PC-9 (cell line): ENCODE data around the gene SKIDA1. TPM values are rescaled to one million over a fixed set of nuclear protein-coding genes. Genes with fewer than 3 reads are reported as not detected.

Experiments used
- BruUV-seq: library from RNA; stranded (reverse); fragments of 400-500 nt; replicated peaks from 2 replicates; lab custom pipeline; 2021; lab: Mats Ljungman, UMichigan
- CTCF ChIA-PET: fragments of 300-600 bp; sonication (Branson Sonifier 250); formaldehyde crosslinking; loops from one replicate; lab custom pipeline; 2022; ENCODE audit warnings: antibody characterized with exemption; lab: Charles Lee
- POLR2A ChIA-PET: fragments of 300-600 bp; sonication (Branson Sonifier 250); formaldehyde crosslinking; loops from one replicate; lab custom pipeline; 2022; ENCODE audit warnings: antibody characterized with exemption; ENCODE audit not compliant: unreplicated experiment; lab: Charles Lee
- DNase-seq, 2 experiments: peaks; one replicate each; pipeline versions ENCODE4 v3.0.0 to v3.0.0-alpha.2; 2015 to 2022; ENCODE audit warnings: mixed read lengths in 1 of 2
- H2AFZ ChIP-seq: fragments of 200-600 bp; sonication (generic); 2 replicates; pipeline ENCODE4 v1.8.1; 2017; ENCODE audit warnings: antibody characterized with exemption
- H3F3A ChIP-seq: fragments of 200-600 bp; sonication (generic); 2 replicates; pipeline ENCODE4 v1.8.1; 2017; ENCODE audit warnings: antibody characterized with exemption, mild to moderate bottlenecking, low read depth; ENCODE audit not compliant: insufficient read depth
- H3K27ac ChIP-seq: fragments of 200-600 bp; sonication (generic); 2 replicates; pipeline ENCODE4 v1.6.1; 2016; ENCODE audit warnings: mixed run types
- H3K27me3 ChIP-seq: fragments of 200-600 bp; sonication (generic); 2 replicates; pipeline ENCODE4 v1.6.1; 2016; ENCODE audit warnings: low read depth, mixed run types; ENCODE audit not compliant: insufficient read depth
- H3K36me3 ChIP-seq: fragments of 200-600 bp; sonication (generic); 2 replicates; pipeline ENCODE4 v1.6.1; 2016; ENCODE audit warnings: low read depth, mixed run types
- H3K4me1 ChIP-seq: fragments of 200-600 bp; sonication (generic); replicated peaks from 2 replicates; pipeline ENCODE4 v1.6.1; 2016; ENCODE audit warnings: mixed run types; ENCODE audit not compliant: insufficient read depth
- H3K4me2 ChIP-seq: fragments of 200-600 bp; sonication (generic); 2 replicates; pipeline ENCODE4 v1.6.1; 2017; ENCODE audit warnings: mixed run types
- H3K4me3 ChIP-seq: fragments of 200-600 bp; sonication (generic); 2 replicates; pipeline ENCODE4 v1.6.1; 2016; ENCODE audit warnings: mixed run types
- H3K79me2 ChIP-seq: fragments of 200-600 bp; sonication (generic); 2 replicates; pipeline ENCODE4 v1.6.1; 2017; ENCODE audit warnings: low read depth, mixed run types
- H3K9me2 ChIP-seq: fragments of 200-600 bp; sonication (generic); 2 replicates; pipeline ENCODE4 v1.8.1; 2017; ENCODE audit warnings: mild to moderate bottlenecking; ENCODE audit not compliant: insufficient read depth
- H3K9me3 ChIP-seq: fragments of 200-600 bp; sonication (generic); 2 replicates; pipeline ENCODE4 v1.8.1; 2016; ENCODE audit warnings: low read depth; ENCODE audit not compliant: insufficient read depth
- H4K20me1 ChIP-seq: fragments of 200-600 bp; sonication (generic); 2 replicates; pipeline ENCODE4 v1.8.1; 2017; ENCODE audit not compliant: insufficient read depth
- CTCF ChIP-seq: fragments of 200-600 bp; sonication (generic); conservative IDR thresholded peaks from 2 replicates; pipeline ENCODE4 v1.6.1; 2017; ENCODE audit warnings: mixed run types, antibody characterized with exemption, mild to moderate bottlenecking, moderate library complexity
- EZH2 ChIP-seq: fragments of 200-600 bp; sonication (generic); IDR thresholded peaks from 2 replicates; pipeline ENCODE4 v1.8.0; 2017; ENCODE audit warnings: antibody characterized with exemption, low read depth
- intact Hi-C: fragments of 100-400 bp; cut with micrococcal nuclease; formaldehyde crosslinking; loops from one replicate; pipeline ENCODE4 v1.10.0; 2022; ENCODE audit not compliant: unreplicated experiment
- total RNA-seq: library from RNA; stranded (reverse); gene quantifications from 2 replicates; pipeline ENCODE4 v1.2.3, GENCODE V29; 2021

Gene SKIDA1
- total RNA-seq, 1 experiment from 2014 or later, result 1.1 TPM

GRCh38 chr10:21497177-21497807 lies 28.2 kb downstream of the SKIDA1 start:
- Histone ChIP-seq H3K4me3 (peak overlapping the region; percentile 81), H3K9me3 (no peaks in the 10 kb centered on the region), H3K27me3 (no peaks in the 10 kb centered on the region), H3K36me3 (no peaks in the 10 kb centered on the region), H3K27ac (peak overlapping the region; percentile 48), H3K9me2 (no peaks in the 10 kb centered on the region), H3K4me1 (peaks cover 6% of the 10 kb centered on the region), H3K4me2 (peak overlapping the region; percentile 96), H2AFZ (peak overlapping the region; percentile 85), H3K79me2 (no peaks in the 10 kb centered on the region), H4K20me1 (no peaks in the 10 kb centered on the region), H3F3A (no peaks in the 10 kb centered on the region)
- ChIA-PET CTCF (interaction anchor here (0.6 to 1.7 kb wide), 7 partner anchors 17 to 456 kb away, joined by 3 to 17 read pairs (median 4); partner anchors contain the start of gene SKIDA1), POLR2A (interaction anchor here (0.7 to 1.1 kb wide), 4 partner anchors 34 to 134 kb away, joined by 4 to 29 read pairs (median 12); no protein-coding TSS in a partner anchor)
- BruUV-seq, result no TSS peak
- intact Hi-C loops, result loop anchor here (2.0 to 10.0 kb wide), 4 partner anchors 20 to 412 kb away; no protein-coding TSS in a partner anchor
- TF ChIP-seq EZH2, result no peak
- no peak for TF ChIP-seq CTCF
- DNase-seq, result peak; percentile 82 to 95

- BruUV-seq, result no TSS peak
- peak overlapping the region; percentile 85 for H2AFZ ChIP-seq
- TF ChIP-seq EZH2 (no peak), CTCF (no peak; the same call in 1 of the 2 replicates)
- intact Hi-C loops, result loop anchor here (2.0 to 10.0 kb wide), 4 partner anchors 20 to 412 kb away; no protein-coding TSS in a partner anchor
- H3F3A ChIP-seq, result no peaks in the 10 kb centered on the region
- ChIA-PET CTCF (interaction anchor here (0.5 to 1.7 kb wide), 17 partner anchors 18 to 476 kb away, joined by 3 to 17 read pairs (median 5); partner anchors contain the start of gene SKIDA1), POLR2A (interaction anchor here (0.6 to 1.1 kb wide), 7 partner anchors 31 to 507 kb away, joined by 3 to 29 read pairs (median 4); no protein-coding TSS in a partner anchor)
- peak overlapping the region; percentile 96 for H3K4me2 ChIP-seq
- no peaks in the 10 kb centered on the region for H3K27me3 ChIP-seq
- H3K27ac ChIP-seq, result peak overlapping the region; percentile 48
- H3K36me3 ChIP-seq, result no peaks in the 10 kb centered on the region
- DNase-seq, result peak in 1 of 2 experiments; percentile 49
- no peaks in the 10 kb centered on the region for H4K20me1 ChIP-seq
- H3K9me2 ChIP-seq, result no peaks in the 10 kb centered on the region
- no peaks in the 10 kb centered on the region for H3K9me3 ChIP-seq
- H3K4me3 ChIP-seq, result peak overlapping the region; percentile 81
- H3K4me1 ChIP-seq, result peaks cover 6% of the 10 kb centered on the region
- no peaks in the 10 kb centered on the region for H3K79me2 ChIP-seq
These were observed 28.9 kb downstream of the SKIDA1 start for GRCh38 chr10:21496343-21497176.
